Mesendoderm (in vitro differentiated cells): ENCODE data around the gene SOX5.
"Not testable (repeated sequence)": the region's sequence is repeated elsewhere in the genome, so short reads cannot be mapped to it uniquely, and the experiment has no call there.

ENCODE experiments used
- DNase-seq: peaks from one replicate; pipeline ENCODE4 v3.0.0; 2013
- H2AK5ac ChIP-seq: 2 replicates; pipeline ENCODE4 v1.6.1; 2013; ENCODE audit warnings: low read length, inconsistent platforms
- H2BK120ac ChIP-seq: 2 replicates; pipeline ENCODE4 v1.6.1; 2013; ENCODE audit warnings: low read depth, mild to moderate bottlenecking, low read length, moderate library complexity, mixed read lengths
- H2BK15ac ChIP-seq: replicated peaks from 2 replicates; pipeline ENCODE4 v1.6.1; 2013; ENCODE audit warnings: low read depth, mild to moderate bottlenecking, moderate library complexity
- H2BK5ac ChIP-seq: 2 replicates; pipeline ENCODE4 v1.6.1; 2013; ENCODE audit warnings: low read length, inconsistent platforms
- H3K18ac ChIP-seq: 2 replicates; pipeline ENCODE4 v1.6.1; 2013; ENCODE audit warnings: mild to moderate bottlenecking, low read length, mixed read lengths
- H3K23ac ChIP-seq: one replicate; pipeline ENCODE4 v1.6.1; 2013; ENCODE audit warnings: low read length
- H3K27ac ChIP-seq: 2 replicates; pipeline ENCODE4 v1.5.1; 2013; ENCODE audit warnings: low read depth, mild to moderate bottlenecking, inconsistent platforms, low read length, moderate library complexity
- H3K27me3 ChIP-seq: 2 replicates; pipeline ENCODE4 v1.6.1; 2013; ENCODE audit warnings: low read length, control low read depth, mild to moderate bottlenecking, inconsistent platforms; ENCODE audit not compliant: insufficient read depth, poor library complexity
- H3K36me3 ChIP-seq: 2 replicates; pipeline ENCODE4 v1.6.1; 2013; ENCODE audit warnings: low read length, inconsistent platforms; ENCODE audit not compliant: control insufficient read depth, insufficient read depth
- H3K4ac ChIP-seq: one replicate; pipeline ENCODE4 v1.6.1; 2013; ENCODE audit warnings: low read depth, mild to moderate bottlenecking, low read length, moderate library complexity
- H3K4me1 ChIP-seq: 2 replicates; pipeline ENCODE4 v1.6.1; 2013; ENCODE audit warnings: low read depth, low read length, inconsistent platforms; ENCODE audit not compliant: control insufficient read depth
- H3K4me2 ChIP-seq: 2 replicates; pipeline ENCODE4 v1.6.1; 2013; ENCODE audit warnings: low read length
- H3K4me3 ChIP-seq: 2 replicates; pipeline ENCODE4 v1.5.1; 2013; ENCODE audit warnings: mild to moderate bottlenecking, low read length
- H3K56ac ChIP-seq: one replicate; pipeline ENCODE4 v1.6.1; 2013; ENCODE audit warnings: low read length
- H3K79me1 ChIP-seq: 2 replicates; pipeline ENCODE4 v1.6.1; 2013; ENCODE audit warnings: low read length, inconsistent platforms
- H3K79me2 ChIP-seq: 2 replicates; pipeline ENCODE4 v1.6.1; 2013; ENCODE audit warnings: mild to moderate bottlenecking, low read length; ENCODE audit not compliant: control insufficient read depth, insufficient read depth
- H3K9ac ChIP-seq: 2 replicates; pipeline ENCODE4 v1.6.1; 2013; ENCODE audit warnings: low read length, inconsistent platforms
- H4K5ac ChIP-seq: one replicate; pipeline ENCODE4 v1.6.1; 2013; ENCODE audit warnings: low read length
- H4K8ac ChIP-seq: one replicate; pipeline ENCODE4 v1.6.1; 2013; ENCODE audit warnings: low read depth, mild to moderate bottlenecking, control low read depth, low read length, moderate library complexity
- WGBS: extraction: QIAGEN DNeasy Blood & Tissue Kit; methylation state at CpG from one replicate; pipeline ENCODE4 v1.1.7; 2013; ENCODE audit warnings: low lambda C conversion rate, missing lambda C conversion rate; ENCODE audit not compliant: insufficient coverage; ENCODE audit errors: extremely low coverage; 5-methylcytosine and 5-hydroxymethylcytosine counted together

The SOX5 gene

DNA sequence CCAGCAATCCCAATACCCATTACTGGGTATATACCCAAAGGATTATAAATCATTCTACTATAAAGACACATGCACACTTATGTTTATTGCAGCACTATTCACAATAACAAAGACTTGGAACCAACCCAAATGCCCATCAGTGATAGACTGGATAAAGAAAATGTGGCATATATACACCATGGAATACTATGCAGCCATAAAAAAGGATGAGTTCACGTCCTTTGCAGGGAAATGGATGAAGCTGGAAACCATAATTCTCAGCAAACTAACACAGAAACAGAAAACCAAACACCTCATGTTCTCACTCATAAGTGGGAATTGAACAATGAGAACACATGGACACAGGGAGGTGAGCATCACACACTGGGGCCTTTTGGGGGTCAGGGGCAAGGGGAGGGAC is 72.9 kb downstream of the SOX5 start:
- H3K4me3 ChIP-seq, H2BK15ac ChIP-seq, H3K36me3 ChIP-seq, H3K4me2 ChIP-seq, H2AK5ac ChIP-seq, H3K4me1 ChIP-seq, H3K79me1 ChIP-seq, H2BK120ac ChIP-seq, H3K27ac ChIP-seq, H2BK5ac ChIP-seq, H3K27me3 ChIP-seq, H3K56ac ChIP-seq, H3K23ac ChIP-seq, H4K5ac ChIP-seq, H3K79me2 ChIP-seq, H3K4ac ChIP-seq, H3K9ac ChIP-seq, H4K8ac ChIP-seq, DNase-seq, H3K18ac ChIP-seq: not testable (repeated sequence)
- no CpG with 5 or more reads among the region's 1 CpG for WGBS

DNA sequence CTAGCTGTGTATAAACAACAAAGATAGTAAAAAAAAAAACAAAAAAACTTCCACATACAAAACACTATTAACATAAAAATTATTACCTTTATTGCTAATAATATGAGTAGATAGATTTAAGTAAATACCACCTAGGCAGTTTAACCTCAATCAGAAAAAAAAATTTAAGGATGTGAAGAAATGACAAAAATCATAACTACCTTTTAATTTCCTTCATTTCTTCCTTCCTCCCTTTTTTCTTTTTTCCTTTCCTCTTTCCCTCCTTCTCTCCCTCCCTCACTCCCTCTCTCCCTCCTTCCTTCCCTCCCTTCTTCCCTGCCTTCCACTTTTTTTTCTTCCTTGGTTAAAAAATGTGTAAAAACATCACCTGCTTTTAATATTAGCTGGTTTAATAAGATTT is 81.7 kb downstream of the SOX5 start:
- Histone ChIP-seq H3K23ac (no peak overlapping the region), H3K79me1 (no peaks in the 10 kb centered on the region)
- no peak for DNase-seq

GRCh38 chr12:23862701-23863100 is 86.8 kb downstream of the SOX5 start:
- no peak overlapping the region for H2BK5ac ChIP-seq
- H3K27ac ChIP-seq: no peak overlapping the region
- H4K8ac ChIP-seq: no peak overlapping the region
- no peaks in the 10 kb centered on the region for H3K27me3 ChIP-seq
- H3K23ac ChIP-seq: no peak overlapping the region
- WGBS: no CpG with 5 or more reads among the region's 3 CpGs
- H3K79me1 ChIP-seq: no peaks in the 10 kb centered on the region
- H3K4me3 ChIP-seq: no peak overlapping the region
- no peak overlapping the region for H2BK120ac ChIP-seq
- H3K4me2 ChIP-seq: no peak overlapping the region
- no peak overlapping the region for H4K5ac ChIP-seq
- H3K4me1 ChIP-seq: no peaks in the 10 kb centered on the region
- H2BK15ac ChIP-seq: no peak overlapping the region
- no peak for DNase-seq
- no peak overlapping the region for H3K4ac ChIP-seq
- no peak overlapping the region for H3K18ac ChIP-seq
- no peak overlapping the region for H3K9ac ChIP-seq
- no peak overlapping the region for H2AK5ac ChIP-seq
- no peaks in the 10 kb centered on the region for H3K36me3 ChIP-seq
- no peaks in the 10 kb centered on the region for H3K79me2 ChIP-seq
- no peak overlapping the region for H3K56ac ChIP-seq

More for the DNA sequence above, 81.7 kb downstream of the SOX5 start:
- Histone ChIP-seq H2BK120ac (no peak overlapping the region), H3K4me1 (no peaks in the 10 kb centered on the region), H2BK15ac (no peak overlapping the region), H3K79me2 (no peaks in the 10 kb centered on the region), H3K18ac (no peak overlapping the region), H3K4me2 (no peak overlapping the region), H3K36me3 (no peaks in the 10 kb centered on the region), H2BK5ac (no peak overlapping the region), H4K5ac (no peak overlapping the region), H3K27me3 (no peaks in the 10 kb centered on the region), H3K4me3 (no peak overlapping the region), H2AK5ac (no peak overlapping the region), H4K8ac (no peak overlapping the region), H3K27ac (no peak overlapping the region), H3K4ac (no peak overlapping the region), H3K56ac (no peak overlapping the region), H3K9ac (no peak overlapping the region)

GRCh38 chr12:23860019-23860418 is 89.5 kb downstream of the SOX5 start:
- no peak overlapping the region for H3K18ac ChIP-seq
- H2BK15ac ChIP-seq: no peak overlapping the region
- H3K23ac ChIP-seq: no peak overlapping the region
- H3K4me2 ChIP-seq: no peak overlapping the region
- no peak for DNase-seq
- H2BK120ac ChIP-seq: no peak overlapping the region
- H2AK5ac ChIP-seq: no peak overlapping the region
- H3K27ac ChIP-seq: no peak overlapping the region
- no peak overlapping the region for H4K8ac ChIP-seq
- no peak overlapping the region for H4K5ac ChIP-seq
- H3K9ac ChIP-seq: no peak overlapping the region
- H2BK5ac ChIP-seq: no peak overlapping the region
- no peaks in the 10 kb centered on the region for H3K36me3 ChIP-seq
- H3K56ac ChIP-seq: no peak overlapping the region
- H3K4me1 ChIP-seq: no peaks in the 10 kb centered on the region
- H3K4me3 ChIP-seq: no peak overlapping the region
- no peaks in the 10 kb centered on the region for H3K27me3 ChIP-seq
- no peak overlapping the region for H3K4ac ChIP-seq
- no peaks in the 10 kb centered on the region for H3K79me1 ChIP-seq
- no CpG with 5 or more reads among the region's 1 CpG for WGBS
- no peaks in the 10 kb centered on the region for H3K79me2 ChIP-seq

DNA sequence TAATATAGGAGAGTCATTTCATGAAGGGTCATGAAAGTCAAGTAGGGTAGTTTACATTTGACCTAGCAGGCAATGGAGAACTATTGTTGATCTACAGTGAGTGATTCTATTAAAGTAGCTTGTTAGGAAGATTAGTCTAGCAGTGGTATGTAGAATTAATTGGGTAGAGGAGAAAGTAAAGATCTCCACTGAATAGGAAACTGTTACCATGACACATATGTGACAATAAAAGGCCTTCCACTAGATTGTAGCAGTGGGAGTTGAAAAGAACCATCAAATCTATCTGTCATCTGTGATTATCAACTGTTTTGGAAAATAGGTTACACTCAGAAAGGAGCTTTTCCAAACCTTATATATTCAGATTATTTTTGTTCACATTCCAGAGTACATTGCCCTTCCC is 92.3 kb downstream of the SOX5 start:
- no peak for DNase-seq
- H2BK15ac ChIP-seq: no peak overlapping the region
- no peak overlapping the region for H3K23ac ChIP-seq
- no peak overlapping the region for H2AK5ac ChIP-seq
- no peak overlapping the region for H3K4me3 ChIP-seq
- no peaks in the 10 kb centered on the region for H3K36me3 ChIP-seq
- H3K9ac ChIP-seq: no peak overlapping the region
- H3K4me1 ChIP-seq: no peaks in the 10 kb centered on the region
- no peaks in the 10 kb centered on the region for H3K27me3 ChIP-seq
- no peaks in the 10 kb centered on the region for H3K79me2 ChIP-seq
- H3K56ac ChIP-seq: no peak overlapping the region
- H3K79me1 ChIP-seq: no peaks in the 10 kb centered on the region
- no peak overlapping the region for H3K27ac ChIP-seq
- H2BK120ac ChIP-seq: no peak overlapping the region
- no peak overlapping the region for H3K4ac ChIP-seq
- no peak overlapping the region for H4K5ac ChIP-seq
- no peak overlapping the region for H4K8ac ChIP-seq
- H3K18ac ChIP-seq: no peak overlapping the region
- H3K4me2 ChIP-seq: no peak overlapping the region
- H2BK5ac ChIP-seq: no peak overlapping the region

DNA sequence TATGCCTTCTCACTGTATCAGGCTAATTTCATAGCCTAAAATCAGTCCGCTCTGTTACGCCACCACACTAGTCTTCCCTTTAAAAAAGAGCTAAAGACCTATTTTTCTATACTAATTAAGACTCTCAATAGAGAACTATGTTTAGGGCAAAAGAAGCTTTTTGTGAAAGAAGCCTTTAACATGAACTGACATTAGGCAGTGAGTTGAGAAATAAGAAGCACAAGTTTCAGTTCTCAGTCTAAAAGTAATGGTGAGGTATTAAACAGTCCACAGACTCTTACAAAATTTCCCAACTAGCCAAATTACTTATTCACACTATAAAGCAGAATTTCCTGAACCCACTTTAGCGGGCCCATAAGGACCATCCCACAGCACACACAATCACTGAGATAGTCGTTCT is 93.7 kb downstream of the SOX5 start:
- no peaks in the 10 kb centered on the region for H3K79me1 ChIP-seq
- no peak overlapping the region for H3K23ac ChIP-seq
- H3K79me2 ChIP-seq: no peaks in the 10 kb centered on the region
- H3K56ac ChIP-seq: no peak overlapping the region
- H2BK5ac ChIP-seq: no peak overlapping the region
- DNase-seq: no peak
- no peaks in the 10 kb centered on the region for H3K27me3 ChIP-seq
- H3K27ac ChIP-seq: no peak overlapping the region
- H4K8ac ChIP-seq: no peak overlapping the region
- no peak overlapping the region for H2AK5ac ChIP-seq
- H3K4me1 ChIP-seq: no peaks in the 10 kb centered on the region
- no peak overlapping the region for H4K5ac ChIP-seq
- H3K18ac ChIP-seq: no peak overlapping the region
- H3K4ac ChIP-seq: no peak overlapping the region
- H3K36me3 ChIP-seq: no peaks in the 10 kb centered on the region
- no peak overlapping the region for H3K9ac ChIP-seq
- no peak overlapping the region for H2BK15ac ChIP-seq
- WGBS: no CpG with 5 or more reads among the region's 4 CpGs
- no peak overlapping the region for H2BK120ac ChIP-seq
- H3K4me3 ChIP-seq: no peak overlapping the region
- H3K4me2 ChIP-seq: no peak overlapping the region
